K562 (cell line): ENCODE results near the gene GATAD2B. TPM values are rescaled to one million over a fixed set of nuclear protein-coding genes. Genes with fewer than 3 reads are reported as not detected.

Source experiments
- BCLAF1 ChIP-seq, 2 experiments: fragments of 450-650 bp in 1 of 2; IDR thresholded peaks; 2 replicates each; pipeline ENCODE4 v1.6.1; 2011 to 2017; ENCODE audit warnings: low read depth in 2 of 2, antibody characterized with exemption in 1 of 2, borderline replicate concordance in 1 of 2, low read length in 1 of 2, mild to moderate bottlenecking in 1 of 2, mixed read lengths in 1 of 2; ENCODE audit not compliant: control insufficient read depth in 1 of 2
- CEBPB ChIP-seq: fragments of 450-650 bp; IDR thresholded peaks from 2 replicates; pipeline ENCODE4 v1.6.1; 2016; ENCODE audit warnings: missing genetic modification characterization, missing compliant biosample characterization
- E2F6 ChIP-seq, 2 experiments: IDR thresholded peaks; 2 replicates each; pipeline ENCODE4 v1.6.1; 2011; ENCODE audit warnings: borderline replicate concordance in 1 of 2, control low read depth in 1 of 2, low read depth in 1 of 2, low read length in 1 of 2, mild to moderate bottlenecking in 1 of 2, mixed read lengths in 1 of 2, moderate library complexity in 1 of 2; ENCODE audit not compliant: insufficient read depth in 1 of 2, insufficient read length in 1 of 2, poor library complexity in 1 of 2, severe bottlenecking in 1 of 2; ENCODE audit errors: extremely low read depth in 1 of 2
- FOXJ3 ChIP-seq: sonication (generic); formaldehyde crosslinking; IDR thresholded peaks from 2 replicates; pipeline ENCODE4 v1.4.0; 2020; ENCODE audit warnings: mild to moderate bottlenecking, missing genetic modification reagents
- FOXP1 ChIP-seq: sonication (generic); formaldehyde crosslinking; IDR thresholded peaks from 2 replicates; pipeline ENCODE4 v1.8.0; 2022; ENCODE audit warnings: mild to moderate bottlenecking, missing genetic modification reagents
- HCFC1 ChIP-seq: IDR thresholded peaks from 2 replicates; pipeline ENCODE4 v1.6.1; 2012; ENCODE audit warnings: low read depth, low read length, improper control_type of control experiment
- IRF1 ChIP-seq: sonication (generic); formaldehyde crosslinking; IDR thresholded peaks from 2 replicates; pipeline ENCODE4 v1.8.0; 2022; ENCODE audit warnings: missing genetic modification reagents, mild to moderate bottlenecking, borderline replicate concordance
- KDM5B ChIP-seq: fragments of 200-600 bp; sonication (generic); IDR thresholded peaks from 2 replicates; pipeline ENCODE4 v1.6.1; 2012; ENCODE audit warnings: low read depth, mild to moderate bottlenecking, moderate library complexity, low read length, control low read depth, inconsistent platforms; ENCODE audit not compliant: insufficient replicate concordance
- NFIC ChIP-seq: fragments of 450-650 bp; IDR thresholded peaks from 2 replicates; pipeline ENCODE4 v1.6.1; 2017; ENCODE audit warnings: mild to moderate bottlenecking, inconsistent platforms
- NFXL1 ChIP-seq: fragments of 450-650 bp; formaldehyde crosslinking; IDR thresholded peaks from 2 replicates; pipeline ENCODE4 v1.4.0; 2021; ENCODE audit warnings: mild to moderate bottlenecking
- SIRT6 ChIP-seq: IDR thresholded peaks from one replicate; pipeline ENCODE4 v1.6.1; 2012; ENCODE audit warnings: low read depth, mild to moderate bottlenecking, control low read depth, inconsistent platforms, low read length, moderate library complexity
- SIX5 ChIP-seq, 2 experiments: IDR thresholded peaks; 2 replicates each; pipeline ENCODE4 v1.6.1; 2011; ENCODE audit warnings: low read length in 2 of 2, borderline replicate concordance in 1 of 2, low read depth in 1 of 2, mild to moderate bottlenecking in 1 of 2, moderate library complexity in 1 of 2; ENCODE audit not compliant: insufficient read depth in 1 of 2
- SMARCC2 ChIP-seq: fragments of 450-650 bp; IDR thresholded peaks from 2 replicates; pipeline ENCODE4 v1.6.1; 2017; ENCODE audit warnings: antibody characterized with exemption, moderate library complexity, mild to moderate bottlenecking, low read depth
- SPI1 ChIP-seq: IDR thresholded peaks from 2 replicates; pipeline ENCODE4 v1.6.1; 2011; ENCODE audit warnings: low read depth, low read length, control low read depth, borderline replicate concordance
- TARDBP ChIP-seq: fragments of 450-650 bp; IDR thresholded peaks from 2 replicates; pipeline ENCODE4 v1.6.1; 2016
- ZEB2 ChIP-seq: fragments of 450-650 bp; IDR thresholded peaks from 2 replicates; pipeline ENCODE4 v1.6.1; 2016
- ZKSCAN8 ChIP-seq: fragments of 200-800 bp; sonication (Bioruptor generic); IDR thresholded peaks from 2 replicates; pipeline ENCODE4 v1.6.1; 2016; ENCODE audit warnings: missing genetic modification characterization, missing compliant biosample characterization
- ZNF174 ChIP-seq: fragments of 250-450 bp; sonication (Bioruptor Pico); IDR thresholded peaks from 2 replicates; pipeline ENCODE4 v1.4.0; 2020; ENCODE audit warnings: mild to moderate bottlenecking
- ZNF280A ChIP-seq: fragments of 450-650 bp; IDR thresholded peaks from 2 replicates; pipeline ENCODE4 v1.6.1; 2018; ENCODE audit warnings: mild to moderate bottlenecking, low read depth; ENCODE audit not compliant: partially characterized antibody
- ZNF354B ChIP-seq: fragments of 250-450 bp; sonication (Bioruptor Pico); IDR thresholded peaks from 2 replicates; pipeline ENCODE4 v1.4.0; 2020
- polyA plus RNA-seq, 8 experiments: library from polyadenylated mRNA; depleted of rRNA in 4 of 8; stranded (reverse) in 5 of 8; unstranded in 3 of 8; fragments of >200 nt; fragmentation: Nextera tagmentation in 2 of 8; fragmentation: Illumina TruSeq in 1 of 8; extraction: Ambion mirVana in 2 of 8; extraction: Trizol in 1 of 8; gene quantifications; 2 replicates each; pipeline versions ENCODE4 v1.2.1 to v1.2.3, GENCODE V29; 2011 to 2014; ENCODE audit warnings: inconsistent platforms in 1 of 8, missing spikeins in 1 of 8
- total RNA-seq, 7 experiments: library from RNA; depleted of rRNA in 6 of 7; stranded (reverse); fragments of >200 nt in 6 of 7; fragmentation: Illumina TruSeq in 2 of 7; extraction: Trizol in 2 of 7; gene quantifications; 2 replicates each; pipeline versions ENCODE4 v1.2.1 to v1.2.3, GENCODE V29; 2011 to 2021; ENCODE audit warnings: low replicate concordance in 1 of 7

Gene GATAD2B
- total and polyA plus RNA-seq, 9 of the 15 experiments (the other 6 are each of a cell fraction or from before 2014, with no cell fraction given), result 1.5 to 40.2 (median 4.9) TPM

- no peak for TF ChIP-seq IRF1
- no peak for TF ChIP-seq ZNF174 (CRISPR knock-in tag)
- TF ChIP-seq BCLAF1 (IDR thresholded peaks at IDR 0.05; ENCODE audit: borderline replicate concordance in 1 of 2, control insufficient read depth in 1 of 2, low read depth in 2 of 2, low read length in 1 of 2), result no peak; a peak in 1 of 4 replicates
- TF ChIP-seq ZEB2, result no peak
- TF ChIP-seq TARDBP, result no peak
- no peak for TF ChIP-seq SIRT6
- peak; percentile 40; the same call in 1 of the 2 replicates for TF ChIP-seq HCFC1
- TF ChIP-seq E2F6 (IDR thresholded peaks at IDR 0.05; ENCODE audit: borderline replicate concordance in 1 of 2, extremely low read depth in 1 of 2, insufficient read depth in 1 of 2, insufficient read length in 1 of 2, low read depth in 1 of 2, low read length in 1 of 2, poor library complexity in 1 of 2, severe bottlenecking in 1 of 2), result no peak
- no peak for TF ChIP-seq NFXL1 (CRISPR knock-in tag)
- no peak for TF ChIP-seq ZKSCAN8 (CRISPR knock-in tag)
- TF ChIP-seq SPI1, result no peak
- TF ChIP-seq NFIC, result peak; percentile 65
- 0 out of 2 replicates have a peak, but pooled peaks have one; percentile 11 for TF ChIP-seq FOXP1 (CRISPR knock-in tag)
- no peak for TF ChIP-seq ZNF354B (CRISPR knock-in tag)
- no peak for TF ChIP-seq SIX5 (IDR thresholded peaks at IDR 0.05; ENCODE audit: borderline replicate concordance in 1 of 2, insufficient read depth in 1 of 2, low read depth in 1 of 2, low read length in 2 of 2)
- no peak for TF ChIP-seq FOXJ3
- TF ChIP-seq KDM5B, result peak; percentile 52
- TF ChIP-seq ZNF280A, result no peak
- no peak for TF ChIP-seq CEBPB
- TF ChIP-seq SMARCC2, result no peak
These were observed 448 bp downstream of the GATAD2B start (continued) for GRCh38 chr1:153922076-153922971.
